ENCODE results near the gene CHRNB1.

DNA sequence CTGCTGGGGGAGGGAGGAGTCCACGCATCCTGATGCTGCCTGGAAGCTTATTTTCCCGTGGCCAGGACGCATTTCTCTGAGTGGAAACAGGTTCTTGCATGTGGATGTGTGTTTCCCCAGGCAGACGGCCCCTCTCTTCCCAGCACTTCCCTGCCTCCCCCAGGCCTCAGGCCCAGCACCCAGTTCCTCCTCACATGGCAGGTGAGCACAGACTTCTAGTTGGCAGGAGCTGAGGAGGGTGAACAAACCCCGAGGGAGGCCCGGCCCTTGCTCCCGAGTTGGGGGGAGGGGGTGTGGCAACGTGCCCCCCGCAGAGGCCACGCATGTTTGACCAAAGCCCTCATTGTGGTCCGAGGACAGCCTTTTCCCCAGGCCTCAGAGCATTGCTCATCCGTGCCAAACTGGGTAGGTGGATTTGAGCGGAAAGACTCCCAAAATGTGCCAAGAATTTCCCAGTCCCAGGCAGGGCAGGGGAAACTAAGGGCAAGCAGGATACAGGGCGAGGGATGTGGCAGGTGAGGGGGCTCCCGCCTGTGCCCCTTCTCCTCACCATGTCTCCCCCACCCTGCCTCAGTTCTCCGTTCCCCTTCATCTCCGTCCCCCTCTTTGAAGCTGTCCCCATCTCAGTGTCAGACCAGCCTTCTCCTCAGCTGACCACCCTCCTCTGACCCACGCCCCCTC is 26.2 kb upstream of the CHRNB1 start:
- TF ChIP-seq, protein P1, sequence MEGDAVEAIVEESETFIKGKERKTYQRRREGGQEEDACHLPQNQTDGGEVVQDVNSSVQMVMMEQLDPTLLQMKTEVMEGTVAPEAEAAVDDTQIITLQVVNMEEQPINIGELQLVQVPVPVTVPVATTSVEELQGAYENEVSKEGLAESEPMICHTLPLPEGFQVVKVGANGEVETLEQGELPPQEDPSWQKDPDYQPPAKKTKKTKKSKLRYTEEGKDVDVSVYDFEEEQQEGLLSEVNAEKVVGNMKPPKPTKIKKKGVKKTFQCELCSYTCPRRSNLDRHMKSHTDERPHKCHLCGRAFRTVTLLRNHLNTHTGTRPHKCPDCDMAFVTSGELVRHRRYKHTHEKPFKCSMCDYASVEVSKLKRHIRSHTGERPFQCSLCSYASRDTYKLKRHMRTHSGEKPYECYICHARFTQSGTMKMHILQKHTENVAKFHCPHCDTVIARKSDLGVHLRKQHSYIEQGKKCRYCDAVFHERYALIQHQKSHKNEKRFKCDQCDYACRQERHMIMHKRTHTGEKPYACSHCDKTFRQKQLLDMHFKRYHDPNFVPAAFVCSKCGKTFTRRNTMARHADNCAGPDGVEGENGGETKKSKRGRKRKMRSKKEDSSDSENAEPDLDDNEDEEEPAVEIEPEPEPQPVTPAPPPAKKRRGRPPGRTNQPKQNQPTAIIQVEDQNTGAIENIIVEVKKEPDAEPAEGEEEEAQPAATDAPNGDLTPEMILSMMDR (conservative IDR thresholded peaks at IDR 0.05; ENCODE audit: low read length): no peak
- TF ChIP-seq EZH2phosphoT487 (IDR thresholded peaks at IDR 0.05; ENCODE audit: borderline replicate concordance, low read depth, low read length): no peak

Data from OCI-LY7 (cell line).